Right ventricle myocardium superior (tissue), 1 donor: Measurements from ENCODE around the gene A2ML1. TPM values are rescaled to one million over a fixed set of nuclear protein-coding genes. Genes with fewer than 3 reads are reported as not detected.
"Not testable (repeated sequence)": the region's sequence is repeated elsewhere in the genome, so short reads cannot be mapped to it uniquely, and the experiment has no call there.

Experiments used
- ATAC-seq: fragments of 200-7000 bp; cut with Tn5 transposase; one replicate; pipeline ENCODE4 v1.9.1; 2020; ENCODE audit warnings: mild to moderate bottlenecking; ENCODE audit not compliant: poor library complexity
- DNase-seq: peaks from one replicate; pipeline ENCODE4 v3.0.0-alpha.2; 2020
- intact Hi-C: fragments of 100-400 bp; cut with DNase I; formaldehyde crosslinking; loops from one replicate; pipeline ENCODE4 v1.11.2; 2022
- long read RNA-seq: library from polyadenylated mRNA; unstranded; transcript quantifications from one replicate; pipeline ENCODE4 v2.0.0, GENCODE V29; 2021
- total RNA-seq: library from RNA; stranded (reverse); fragmentation: NEBNext Ultra II Directional; extraction: Animal tissue kit (Norgen Biotek cat#: 25700); gene quantifications from one replicate; pipeline ENCODE4 v1.2.1, GENCODE V29; 2021
- donor health status: DM: no; HTN: yes; CAD: no; lungs with severe emphysema.

The A2ML1 gene
- not detected for total RNA-seq
- long read RNA-seq: 0 reads

- intact Hi-C loops: loop anchor here (10.0 kb wide), 1 partner anchor 137 kb away; no protein-coding TSS in a partner anchor
- ATAC-seq: no peak
Measured at GRCh38 chr12:8822298-8822697, at the start of gene A2ML1. Gene A2ML1 (plus strand): TSS chr12:8822621. CDS start chr12:8822652, 31 bp downstream.

GRCh38 chr12:8773461-8773860 is 49.0 kb upstream of the A2ML1 start:
- DNase-seq: peak; percentile 69
- peak; percentile 80 for ATAC-seq
- intact Hi-C loops: loop anchor here (10.0 kb wide), 1 partner anchor 121 kb away; no protein-coding TSS in a partner anchor

More at GRCh38 chr12:8822298-8822697, at the start of gene A2ML1:
- no peak for DNase-seq

GRCh38 chr12:8779281-8779680 is 43.1 kb upstream of the A2ML1 start:
- intact Hi-C loops: loop anchor here (10.0 kb wide), 1 partner anchor 116 kb away; no protein-coding TSS in a partner anchor
- ATAC-seq (no peak), DNase-seq (no peak)

GRCh38 chr12:8779862-8780261 is 42.6 kb upstream of the A2ML1 start:
- ATAC-seq (no peak), DNase-seq (no peak)
- intact Hi-C loops: loop anchor here (10.0 kb wide), 1 partner anchor 115 kb away; no protein-coding TSS in a partner anchor

- DNase-seq (no peak), ATAC-seq (peak; percentile 62)
- intact Hi-C loops: no loop called here
Measured at GRCh38 chr12:8780389-8780788, 42.0 kb upstream of the A2ML1 start.

- DNase-seq (no peak), ATAC-seq (peak; percentile 62)
- intact Hi-C loops: no loop called here
Measured at GRCh38 chr12:8781381-8782127, 40.9 kb upstream of the A2ML1 start.

GRCh38 chr12:8784290-8784888 is 38.0 kb upstream of the A2ML1 start:
- DNase-seq (no peak), ATAC-seq (peak; percentile 12)
- intact Hi-C loops: no loop called here

- intact Hi-C loops: no loop called here
- ATAC-seq (no peak), DNase-seq (no peak)
Measured at GRCh38 chr12:8785499-8785898, 36.9 kb upstream of the A2ML1 start.

GRCh38 chr12:8787206-8787605 is 35.2 kb upstream of the A2ML1 start:
- DNase-seq, ATAC-seq, intact Hi-C loops: not testable (repeated sequence)

- intact Hi-C loops, ATAC-seq, DNase-seq: not testable (repeated sequence)
Measured at GRCh38 chr12:8788706-8789105, 33.7 kb upstream of the A2ML1 start.

- DNase-seq, ATAC-seq, intact Hi-C loops: not testable (repeated sequence)
Measured at GRCh38 chr12:8789341-8790013, 32.9 kb upstream of the A2ML1 start.

- DNase-seq, ATAC-seq, intact Hi-C loops: not testable (repeated sequence)
Measured at GRCh38 chr12:8793226-8793625, 29.2 kb upstream of the A2ML1 start.

- ATAC-seq, DNase-seq: not testable (repeated sequence)
Measured at GRCh38 chr12:8794611-8795010, 27.8 kb upstream of the A2ML1 start.

GRCh38 chr12:8796831-8797626 is 25.4 kb upstream of the A2ML1 start:
- ATAC-seq: no peak
- intact Hi-C loops: no loop called here
- no peak for DNase-seq

More at GRCh38 chr12:8794611-8795010, 27.8 kb upstream of the A2ML1 start:
- intact Hi-C loops: not testable (repeated sequence)

- DNase-seq, intact Hi-C loops, ATAC-seq: not testable (repeated sequence)
Measured at GRCh38 chr12:8801213-8801612, 21.2 kb upstream of the A2ML1 start.

GRCh38 chr12:8804833-8805232 is 17.6 kb upstream of the A2ML1 start:
- ATAC-seq, intact Hi-C loops, DNase-seq: not testable (repeated sequence)

GRCh38 chr12:8805487-8805886 is 16.9 kb upstream of the A2ML1 start:
- intact Hi-C loops, DNase-seq, ATAC-seq: not testable (repeated sequence)

GRCh38 chr12:8807084-8807483 is 15.3 kb upstream of the A2ML1 start:
- ATAC-seq, DNase-seq, intact Hi-C loops: not testable (repeated sequence)
